ENCODE results near the gene DICER1. TPM values are rescaled to one million over a fixed set of nuclear protein-coding genes. Genes with fewer than 3 reads are reported as not detected.
A peak's percentile ranks its signal among the peaks of the same experiment; 100 is the strongest.

Gene DICER1
- total and polyA plus RNA-seq, 11 donors, result 5.4 to 57.9 (median 29.3) TPM

DNA sequence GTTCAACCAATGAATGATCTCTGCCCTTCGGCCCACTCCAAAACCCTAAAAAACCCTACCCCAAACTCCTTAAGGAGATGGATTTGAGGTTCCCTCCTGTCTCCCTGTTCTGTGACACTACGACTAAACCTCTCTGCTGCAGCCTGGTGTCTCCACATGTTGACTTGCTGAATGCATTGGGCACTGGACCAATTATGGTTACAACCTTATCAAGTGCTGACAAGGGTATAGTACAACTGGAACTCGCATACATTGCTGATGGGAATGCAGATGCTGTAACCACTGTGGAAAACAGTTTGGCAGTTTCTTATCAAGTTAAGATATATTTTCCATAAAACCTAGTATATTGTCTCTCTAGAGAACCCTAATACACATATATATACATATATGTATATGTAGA, 6.3 kb upstream of the DICER1 start:
- TF ChIP-seq, protein P1, sequence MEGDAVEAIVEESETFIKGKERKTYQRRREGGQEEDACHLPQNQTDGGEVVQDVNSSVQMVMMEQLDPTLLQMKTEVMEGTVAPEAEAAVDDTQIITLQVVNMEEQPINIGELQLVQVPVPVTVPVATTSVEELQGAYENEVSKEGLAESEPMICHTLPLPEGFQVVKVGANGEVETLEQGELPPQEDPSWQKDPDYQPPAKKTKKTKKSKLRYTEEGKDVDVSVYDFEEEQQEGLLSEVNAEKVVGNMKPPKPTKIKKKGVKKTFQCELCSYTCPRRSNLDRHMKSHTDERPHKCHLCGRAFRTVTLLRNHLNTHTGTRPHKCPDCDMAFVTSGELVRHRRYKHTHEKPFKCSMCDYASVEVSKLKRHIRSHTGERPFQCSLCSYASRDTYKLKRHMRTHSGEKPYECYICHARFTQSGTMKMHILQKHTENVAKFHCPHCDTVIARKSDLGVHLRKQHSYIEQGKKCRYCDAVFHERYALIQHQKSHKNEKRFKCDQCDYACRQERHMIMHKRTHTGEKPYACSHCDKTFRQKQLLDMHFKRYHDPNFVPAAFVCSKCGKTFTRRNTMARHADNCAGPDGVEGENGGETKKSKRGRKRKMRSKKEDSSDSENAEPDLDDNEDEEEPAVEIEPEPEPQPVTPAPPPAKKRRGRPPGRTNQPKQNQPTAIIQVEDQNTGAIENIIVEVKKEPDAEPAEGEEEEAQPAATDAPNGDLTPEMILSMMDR (IDR thresholded peaks at IDR 0.05), result no peak
- TF ChIP-seq POLR2A (IDR thresholded peaks at IDR 0.05), result no peak
- Histone ChIP-seq H3K27me3 (no peaks in the 10 kb centered on the region), H3K36me3 (no peaks in the 10 kb centered on the region), H3K4me3 (no peak overlapping the region), H3K4me1 (peaks cover 0 to 29% (median under 1%) of the 10 kb centered on the region in 12 donors), H3K9me3 (peaks cover 0 to 16% (median 0%) of the 10 kb centered on the region in 12 donors), H3K27ac (peak overlapping the region in 1 of 12 donors; percentile 63)
- intact Hi-C loops (cut with DNase I), result no loop called here
- ATAC-seq (no peak), DNase-seq (no peak)
- WGBS, 4 donors, result 59 to 81% (median 65%) methylated on average over 3 of the region's 3 CpGs

DNA sequence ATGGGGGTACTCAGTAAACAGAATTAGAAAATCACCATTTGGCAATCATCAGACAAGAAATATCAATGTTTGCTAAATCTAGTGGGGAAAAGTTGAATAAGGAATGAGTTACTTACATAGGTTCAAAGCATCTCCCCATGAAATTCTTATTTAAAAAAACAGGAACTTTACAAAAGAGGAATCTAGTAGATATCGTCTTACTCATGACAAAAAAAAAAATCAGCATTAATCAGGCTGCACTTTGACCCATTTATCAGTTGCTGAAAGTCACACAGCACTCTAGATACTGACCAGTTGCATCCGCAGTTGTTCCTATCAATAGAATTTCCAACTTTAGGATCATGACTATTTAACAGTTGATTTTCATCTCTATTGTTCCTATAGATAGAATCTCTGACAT, 5.8 kb upstream of the DICER1 start:
- Histone ChIP-seq H3K9me3 (peaks cover 0 to 16% (median 0%) of the 10 kb centered on the region in 12 donors), H3K27ac (peak overlapping the region in 1 of 12 donors; percentile 63), H3K36me3 (no peaks in the 10 kb centered on the region), H3K27me3 (no peaks in the 10 kb centered on the region), H3K4me1 (peaks cover 0 to 34% (median 6%) of the 10 kb centered on the region in 12 donors), H3K4me3 (no peak overlapping the region)
- 65 to 74% (median 69%) methylated on average over 2 of the region's 2 CpGs for WGBS, 4 donors
- no peak for TF ChIP-seq POLR2A (IDR thresholded peaks at IDR 0.05)
- TF ChIP-seq, protein P1 (IDR thresholded peaks at IDR 0.05), result no peak
- DNase-seq (no peak), ATAC-seq (no peak)
- intact Hi-C loops (cut with DNase I), result no loop called here

DNA sequence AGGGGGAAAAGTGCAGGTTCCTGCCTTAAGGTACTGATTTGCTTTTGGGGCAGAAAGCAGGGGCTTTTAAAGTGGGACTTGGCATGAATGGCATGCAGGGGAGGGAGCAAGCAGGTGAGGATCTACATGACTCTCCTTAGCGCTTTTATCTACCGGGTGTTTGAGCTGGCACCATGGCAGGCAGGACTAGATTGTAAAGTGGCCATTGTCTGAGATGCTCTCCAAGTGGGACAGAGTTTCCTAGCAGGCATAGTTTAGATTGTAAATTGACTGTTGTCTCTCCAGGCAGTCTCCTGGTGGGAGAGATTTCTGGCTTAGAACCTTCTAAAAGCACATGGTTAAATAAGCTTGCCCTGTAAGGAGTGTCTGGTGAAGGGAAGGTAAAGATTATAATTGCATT, 5.3 kb upstream of the DICER1 start:
- peaks cover 0 to 16% (median 0%) of the 10 kb centered on the region in 12 donors for H3K9me3 ChIP-seq
- H3K4me1 ChIP-seq, result peaks cover 0 to 37% (median 7%) of the 10 kb centered on the region in 12 donors
- H3K4me3 ChIP-seq, result no peak overlapping the region
- intact Hi-C loops (cut with DNase I), result no loop called here
- no peaks in the 10 kb centered on the region for H3K36me3 ChIP-seq
- DNase-seq (no peak), ATAC-seq (no peak)
- no peak for TF ChIP-seq POLR2A (IDR thresholded peaks at IDR 0.05)
- TF ChIP-seq, protein P1 (IDR thresholded peaks at IDR 0.05), result no peak
- 52 to 56% (median 52%) methylated on average over 2 of the region's 2 CpGs for WGBS, 4 donors
- no peaks in the 10 kb centered on the region for H3K27me3 ChIP-seq
- H3K27ac ChIP-seq, result peak overlapping the region in 1 of 12 donors; percentile 63

DNA sequence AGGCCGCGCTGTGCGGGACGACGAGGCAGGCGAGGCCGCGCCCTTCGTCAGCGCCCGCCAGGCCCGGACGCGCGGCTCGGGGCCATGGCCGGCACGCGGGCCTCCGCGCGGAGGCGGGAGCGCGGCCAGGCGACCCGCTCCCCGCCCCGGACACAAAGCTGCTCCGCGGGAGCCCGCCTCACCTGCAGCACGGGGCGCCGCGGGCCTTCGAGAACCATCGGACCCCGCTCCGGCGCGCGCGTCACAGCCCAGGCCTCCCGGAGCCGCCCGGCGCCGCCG, 342 bp downstream of the DICER1 start:
- H3K4me3 ChIP-seq, result peak overlapping the region; percentile 29 to 95 (median 87)
- H3K9me3 ChIP-seq, result no peaks in the 10 kb centered on the region
- no peaks in the 10 kb centered on the region for H3K27me3 ChIP-seq
- TF ChIP-seq, protein P1 (IDR thresholded peaks at IDR 0.05), result no peak
- no peak for TF ChIP-seq POLR2A (IDR thresholded peaks at IDR 0.05)
- peaks cover 0 to 57% (median 29%) of the 10 kb centered on the region in 12 donors for H3K4me1 ChIP-seq
- peak in 2 of 4 donors; percentile 44 to 45 for ATAC-seq
- peak overlapping the region; percentile 92 to 98 (median 95) for H3K27ac ChIP-seq
- no peaks in the 10 kb centered on the region for H3K36me3 ChIP-seq
- intact Hi-C loops (cut with DNase I), result no loop called here
- WGBS, 4 donors, result 0% methylated on average over 8 to 50 of the region's 50 CpGs
- DNase-seq, result no peak

Measured in heart left ventricle (tissue), 16 donors.